Hepatocyte (in vitro differentiated cells): ENCODE results near the gene TMEM272. TPM values are rescaled to one million over a fixed set of nuclear protein-coding genes. Genes with fewer than 3 reads are reported as not detected.

Experiments used
- DNase-seq: peaks from one replicate; pipeline ENCODE4 v3.0.0-alpha.2; 2016; ENCODE audit warnings: low spot score
- H2AFZ ChIP-seq: fragments of 200-600 bp; sonication (generic); 2 replicates; pipeline ENCODE4 v1.6.0; 2016; ENCODE audit warnings: antibody characterized with exemption, mild to moderate bottlenecking
- H3K27ac ChIP-seq: fragments of 200-600 bp; sonication (generic); 2 replicates; pipeline ENCODE4 v1.5.1; 2016; ENCODE audit warnings: mild to moderate bottlenecking
- H3K27me3 ChIP-seq: fragments of 200-600 bp; sonication (generic); 2 replicates; pipeline ENCODE4 v1.6.1; 2016
- H3K36me3 ChIP-seq: fragments of 200-600 bp; sonication (generic); replicated peaks from 2 replicates; pipeline ENCODE4 v1.5.1; 2016; ENCODE audit warnings: low read depth; ENCODE audit not compliant: insufficient read depth
- H3K4me1 ChIP-seq: fragments of 200-600 bp; sonication (generic); 2 replicates; pipeline ENCODE4 v1.5.1; 2016; ENCODE audit warnings: mild to moderate bottlenecking, moderate library complexity; ENCODE audit not compliant: insufficient read depth
- H3K4me2 ChIP-seq: fragments of 200-600 bp; sonication (generic); 2 replicates; pipeline ENCODE4 v1.6.0; 2016
- H3K4me3 ChIP-seq: fragments of 200-600 bp; sonication (generic); 2 replicates; pipeline ENCODE4 v1.5.1; 2016; ENCODE audit warnings: mild to moderate bottlenecking
- H3K79me2 ChIP-seq: fragments of 200-600 bp; sonication (generic); 2 replicates; pipeline ENCODE4 v1.6.0; 2017; ENCODE audit warnings: mild to moderate bottlenecking
- H3K9me2 ChIP-seq: fragments of 200-600 bp; sonication (generic); replicated peaks from 2 replicates; pipeline ENCODE4 v1.6.0; 2017; ENCODE audit warnings: mild to moderate bottlenecking; ENCODE audit not compliant: insufficient read depth
- H3K9me3 ChIP-seq: fragments of 200-600 bp; sonication (generic); 2 replicates; pipeline ENCODE4 v1.5.1; 2016; ENCODE audit warnings: low read depth, mild to moderate bottlenecking
- H4K20me1 ChIP-seq: fragments of 200-600 bp; sonication (generic); 2 replicates; pipeline ENCODE4 v1.6.0; 2016; ENCODE audit warnings: mild to moderate bottlenecking; ENCODE audit not compliant: insufficient read depth, poor library complexity, severe bottlenecking
- CTCF ChIP-seq: fragments of 200-600 bp; sonication (generic); IDR thresholded peaks from 2 replicates; pipeline ENCODE4 v1.5.1; 2016; ENCODE audit warnings: antibody characterized with exemption, mild to moderate bottlenecking; ENCODE audit not compliant: poor library complexity
- EZH2 ChIP-seq: fragments of 200-600 bp; sonication (generic); IDR thresholded peaks from 2 replicates; pipeline ENCODE4 v1.6.1; 2016; ENCODE audit warnings: antibody characterized with exemption, mild to moderate bottlenecking, borderline replicate concordance
- EZH2phosphoT487 ChIP-seq: fragments of 200-600 bp; sonication (generic); IDR thresholded peaks from one replicate; pipeline ENCODE4 v1.6.1; 2018; ENCODE audit warnings: antibody characterized with exemption, mild to moderate bottlenecking, low read depth, moderate library complexity; ENCODE audit not compliant: unreplicated experiment, severe bottlenecking
- WGBS: methylation state at CpG from one replicate; pipeline ENCODE4 v1.1.6; 2016; ENCODE audit warnings: low lambda C conversion rate; ENCODE audit errors: missing lambda C conversion rate; 5-methylcytosine and 5-hydroxymethylcytosine counted together
- polyA plus RNA-seq: library from polyadenylated mRNA; unstranded; fragments of >200 nt; fragmentation: Nextera tagmentation; extraction: Ambion mirVana; gene quantifications from 2 replicates; pipeline ENCODE4 v1.2.1, GENCODE V29; 2016
- total RNA-seq: library from RNA; depleted of rRNA; stranded (reverse); fragments of >200 nt; gene quantifications from 2 replicates; pipeline ENCODE4 v1.2.3, GENCODE V29; 2014

TMEM272 gene
- total and polyA plus RNA-seq, 2 experiments from 2014 or later = 0.20 to 0.23 TPM

- 93% methylated on average over 4 of the region's 4 CpGs for WGBS
- Histone ChIP-seq H2AFZ (no peak overlapping the region), H3K79me2 (no peaks in the 10 kb centered on the region), H3K27me3 (no peaks in the 10 kb centered on the region), H3K27ac (no peak overlapping the region), H3K4me3 (no peak overlapping the region), H4K20me1 (no peaks in the 10 kb centered on the region), H3K36me3 (no peaks in the 10 kb centered on the region), H3K4me2 (no peak overlapping the region), H3K4me1 (no peaks in the 10 kb centered on the region), H3K9me2 (no peaks in the 10 kb centered on the region), H3K9me3 (no peaks in the 10 kb centered on the region)
- no peak for DNase-seq
- TF ChIP-seq EZH2 (no peak), CTCF (no peak), EZH2phosphoT487 (no peak)
These were observed 26.7 kb downstream of the TMEM272 start for GRCh38 chr13:51818276-51818675.

- no peak for DNase-seq
- Histone ChIP-seq H3K36me3 (no peaks in the 10 kb centered on the region), H3K4me3 (no peak overlapping the region), H3K27me3 (no peaks in the 10 kb centered on the region), H2AFZ (no peak overlapping the region), H3K4me2 (no peak overlapping the region), H3K4me1 (no peaks in the 10 kb centered on the region), H3K79me2 (no peaks in the 10 kb centered on the region), H3K27ac (no peak overlapping the region), H4K20me1 (no peaks in the 10 kb centered on the region), H3K9me2 (no peaks in the 10 kb centered on the region), H3K9me3 (no peaks in the 10 kb centered on the region)
- TF ChIP-seq CTCF (no peak), EZH2 (no peak), EZH2phosphoT487 (no peak)
- 92% methylated on average over 8 of the region's 8 CpGs for WGBS
These were observed 27.3 kb downstream of the TMEM272 start for GRCh38 chr13:51817717-51818116.

GRCh38 chr13:51816604-51817249 is 28.2 kb downstream of the TMEM272 start:
- Histone ChIP-seq H3K4me1 (no peaks in the 10 kb centered on the region), H3K4me2 (no peak overlapping the region), H3K79me2 (no peaks in the 10 kb centered on the region), H3K9me3 (no peaks in the 10 kb centered on the region), H3K9me2 (no peaks in the 10 kb centered on the region), H3K27ac (no peak overlapping the region), H3K27me3 (no peaks in the 10 kb centered on the region), H3K36me3 (no peaks in the 10 kb centered on the region), H4K20me1 (no peaks in the 10 kb centered on the region), H3K4me3 (no peak overlapping the region), H2AFZ (no peak overlapping the region)
- 79% methylated on average over 19 of the region's 19 CpGs for WGBS
- TF ChIP-seq CTCF (no peak), EZH2phosphoT487 (no peak), EZH2 (no peak)
- DNase-seq = no peak
